Hematopoietic multipotent progenitor cell (in vitro differentiated cells): ENCODE results near the gene LPP. TPM values are rescaled to one million over a fixed set of nuclear protein-coding genes. Genes with fewer than 3 reads are reported as not detected.

Experiments used
- DNase-seq, 3 donors: peaks; one replicate each; pipeline ENCODE4 v3.0.0-alpha.2; 2011 to 2015; ENCODE audit warnings: low read depth in 2 of 3, low spot score in 2 of 3
- total RNA-seq: library from RNA; depleted of rRNA; stranded (reverse); fragments of >200 nt; gene quantifications from one replicate; pipeline ENCODE4 v1.2.3, GENCODE V29; 2012

LPP gene
- total RNA-seq, 1 donor = 11.6 TPM

- DNase-seq = no peak
These were observed 673.6 kb downstream of the LPP start for GRCh38 chr3:188827576-188827975.

- no peak for DNase-seq
These were observed 675.2 kb downstream of the LPP start for GRCh38 chr3:188829130-188829529.

- DNase-seq = no peak
These were observed 675.6 kb downstream of the LPP start for GRCh38 chr3:188829576-188829975.

GRCh38 chr3:188830893-188831292 is 676.9 kb downstream of the LPP start:
- no peak for DNase-seq

- no peak for DNase-seq
These were observed 678.2 kb downstream of the LPP start for GRCh38 chr3:188832146-188832545.

GRCh38 chr3:188832961-188833721 is 679.2 kb downstream of the LPP start:
- DNase-seq = no peak

- no peak for DNase-seq
These were observed 680.4 kb downstream of the LPP start for GRCh38 chr3:188834349-188834748.

GRCh38 chr3:188839187-188839695 is 685.3 kb downstream of the LPP start:
- DNase-seq = no peak

GRCh38 chr3:188840290-188840689 is 686.3 kb downstream of the LPP start:
- no peak for DNase-seq

- no peak for DNase-seq
These were observed 687.9 kb downstream of the LPP start for GRCh38 chr3:188841906-188842305.

- no peak for DNase-seq
These were observed 688.7 kb downstream of the LPP start for GRCh38 chr3:188842639-188843038.

GRCh38 chr3:188844096-188844495 is 690.1 kb downstream of the LPP start:
- no peak for DNase-seq

GRCh38 chr3:188845514-188845913 is 691.6 kb downstream of the LPP start:
- DNase-seq = no peak

GRCh38 chr3:188848947-188849346 is 695.0 kb downstream of the LPP start:
- no peak for DNase-seq

GRCh38 chr3:188853856-188854771 is 700.2 kb downstream of the LPP start:
- DNase-seq = no peak

GRCh38 chr3:188854772-188855149 is 700.8 kb downstream of the LPP start:
- DNase-seq = no peak

- no peak for DNase-seq
These were observed 701.7 kb downstream of the LPP start for GRCh38 chr3:188855675-188856074.

- no peak for DNase-seq
These were observed 706.2 kb downstream of the LPP start for GRCh38 chr3:188860147-188860546.

GRCh38 chr3:188861842-188862744 is 708.1 kb downstream of the LPP start:
- no peak for DNase-seq

GRCh38 chr3:188863999-188864406 is 710.0 kb downstream of the LPP start:
- no peak for DNase-seq
